ELF-1 (cell line): ENCODE data around the gene PCDHAC2.

ENCODE experiments used
- DNase-seq: peaks from one replicate; pipeline ENCODE4 v3.0.0-alpha.2; 2016; ENCODE audit warnings: low read depth, low spot score

Gene PCDHAC2

GRCh38 chr5:140988608-140989007, 22.3 kb downstream of the PCDHAC2 start:
- no peak for DNase-seq

GRCh38 chr5:140989254-140990020, 23.2 kb downstream of the PCDHAC2 start:
- no peak for DNase-seq

GRCh38 chr5:140992828-140993227, 26.6 kb downstream of the PCDHAC2 start:
- no peak for DNase-seq

- no peak for DNase-seq
Measured at GRCh38 chr5:140996060-140996459, 29.8 kb downstream of the PCDHAC2 start.

- no peak for DNase-seq
Measured at GRCh38 chr5:140998921-140999410, 32.7 kb downstream of the PCDHAC2 start.

GRCh38 chr5:141001446-141001843, 35.2 kb downstream of the PCDHAC2 start:
- DNase-seq: peak; percentile 29

GRCh38 chr5:141001844-141002604, 35.7 kb downstream of the PCDHAC2 start:
- peak; percentile 70 for DNase-seq

GRCh38 chr5:141002605-141002965, 36.3 kb downstream of the PCDHAC2 start:
- no peak for DNase-seq

- no peak for DNase-seq
Measured at GRCh38 chr5:141003031-141003430, 36.8 kb downstream of the PCDHAC2 start.

GRCh38 chr5:141003791-141004611, 37.7 kb downstream of the PCDHAC2 start:
- peak; percentile 81 for DNase-seq

- DNase-seq: no peak
Measured at GRCh38 chr5:141007791-141008190, 41.5 kb downstream of the PCDHAC2 start.

GRCh38 chr5:141010047-141010793, 43.9 kb downstream of the PCDHAC2 start:
- no peak for DNase-seq

GRCh38 chr5:141017943-141018342, 51.7 kb downstream of the PCDHAC2 start:
- no peak for DNase-seq
